SK-N-SH (cell line): Measurements from ENCODE around the gene NR5A1. TPM values are rescaled to one million over a fixed set of nuclear protein-coding genes. Genes with fewer than 3 reads are reported as not detected.

Experiments
- CTCF ChIA-PET: fragments of 300-600, 350-600 bp; formaldehyde crosslinking; extraction: SDS; loops from one replicate; lab custom pipeline; 2021; lab: Yijun Ruan, JAX
- POLR2A ChIA-PET: fragments of 350-600 bp; sonication (Branson Sonifier 250); formaldehyde crosslinking; extraction: SDS; loops from one replicate; lab custom pipeline; 2020; ENCODE audit warnings: antibody characterized with exemption, inconsistent platforms; lab: Yijun Ruan, JAX
- DNase-seq: peaks from one replicate; pipeline ENCODE4 v3.0.0; 2012
- H2AFZ ChIP-seq: fragments of 200-600 bp; sonication (generic); 2 replicates; pipeline ENCODE4 v1.8.1; 2016; ENCODE audit warnings: antibody characterized with exemption, mild to moderate bottlenecking, low read depth
- H3F3A ChIP-seq: fragments of 200-600 bp; sonication (generic); replicated peaks from 2 replicates; pipeline ENCODE3; 2016; ENCODE audit warnings: antibody characterized with exemption, mild to moderate bottlenecking; ENCODE audit not compliant: insufficient read depth
- H3K27ac ChIP-seq, 2 experiments: fragments of 200-500 bp in 1 of 2; fragments of 200-600 bp in 1 of 2; sonication (Bioruptor generic) in 1 of 2; sonication (generic), shearing (Covaris generic) in 1 of 2; 2 replicates each; pipeline versions ENCODE4 v1.5.1 to v1.6.1; 2014 to 2016; ENCODE audit warnings: low read depth in 2 of 2, inconsistent platforms in 1 of 2, low read length in 1 of 2, mild to moderate bottlenecking in 1 of 2, mixed read lengths in 1 of 2
- H3K27me3 ChIP-seq: fragments of 200-600 bp; sonication (generic), shearing (Covaris generic); 2 replicates; pipeline ENCODE4 v1.6.1; 2016; ENCODE audit warnings: mixed run types; ENCODE audit not compliant: insufficient read depth
- H3K36me3 ChIP-seq, 2 experiments: fragments of 200-500 bp in 1 of 2; fragments of 200-600 bp in 1 of 2; sonication (Bioruptor generic) in 1 of 2; sonication (generic) in 1 of 2; replicated peaks in 1 of 2; 2 replicates each; pipeline versions ENCODE3 to v1.5.1; 2014 to 2016; ENCODE audit warnings: low read length in 1 of 2, mild to moderate bottlenecking in 1 of 2; ENCODE audit not compliant: insufficient read depth in 2 of 2, control insufficient read depth in 1 of 2
- H3K4me1 ChIP-seq, 2 experiments: fragments of 200-500 bp in 1 of 2; fragments of 200-600 bp in 1 of 2; sonication (Bioruptor generic) in 1 of 2; sonication (generic), shearing (Covaris generic) in 1 of 2; 2 replicates each; pipeline versions ENCODE4 v1.5.1 to v1.6.1; 2014 to 2016; ENCODE audit warnings: low read depth in 1 of 2, low read length in 1 of 2, mixed run types in 1 of 2; ENCODE audit not compliant: insufficient read depth in 2 of 2, control insufficient read depth in 1 of 2
- H3K4me2 ChIP-seq: fragments of 200-600 bp; sonication (generic), shearing (Covaris generic); 2 replicates; pipeline ENCODE4 v1.6.1; 2017; ENCODE audit warnings: mixed run types
- H3K4me3 ChIP-seq, 2 experiments: fragments of 200-500 bp in 1 of 2; fragments of 200-600 bp in 1 of 2; sonication (Bioruptor generic) in 1 of 2; sonication (generic), shearing (Covaris generic) in 1 of 2; 2 replicates each; pipeline versions ENCODE4 v1.5.1 to v1.8.1; 2014 to 2016; ENCODE audit warnings: low read depth in 2 of 2, inconsistent platforms in 1 of 2, low read length in 1 of 2, mild to moderate bottlenecking in 1 of 2, mixed read lengths in 1 of 2, moderate library complexity in 1 of 2
- H3K79me2 ChIP-seq: fragments of 200-600 bp; sonication (generic); 2 replicates; pipeline ENCODE4 v1.8.1; 2017; ENCODE audit warnings: mild to moderate bottlenecking; ENCODE audit not compliant: insufficient read depth
- H3K9ac ChIP-seq: fragments of 200-600 bp; sonication (generic); 2 replicates; pipeline ENCODE4 v1.6.1; 2017; ENCODE audit warnings: mixed run types
- H3K9me2 ChIP-seq: fragments of 200-600 bp; sonication (generic); 2 replicates; pipeline ENCODE4 v1.6.1; 2017; ENCODE audit warnings: mixed run types
- H3K9me3 ChIP-seq: fragments of 200-600 bp; sonication (generic); 2 replicates; pipeline ENCODE4 v1.6.1; 2017; ENCODE audit warnings: mixed run types, mild to moderate bottlenecking, moderate library complexity
- H4K20me1 ChIP-seq: fragments of 200-600 bp; sonication (generic); 2 replicates; pipeline ENCODE4 v1.6.1; 2017; ENCODE audit warnings: mild to moderate bottlenecking, mixed run types; ENCODE audit not compliant: insufficient read depth
- FOXJ3 ChIP-seq: sonication (generic); formaldehyde crosslinking; IDR thresholded peaks from 2 replicates; pipeline ENCODE4 v1.5.1; 2020; ENCODE audit warnings: mild to moderate bottlenecking, missing genetic modification reagents
- GABPA ChIP-seq: IDR thresholded peaks from 2 replicates; pipeline ENCODE4 v1.4.0; 2012; ENCODE audit warnings: low read depth, mild to moderate bottlenecking
- MEF2A ChIP-seq: IDR thresholded peaks from 2 replicates; pipeline ENCODE4 v1.4.0; 2012; ENCODE audit warnings: low read depth, borderline replicate concordance
- NRF1 ChIP-seq: IDR thresholded peaks from 2 replicates; pipeline ENCODE4 v1.6.1; 2012; ENCODE audit warnings: low read depth, mild to moderate bottlenecking, low read length
- REST ChIP-seq: IDR thresholded peaks from 2 replicates; pipeline ENCODE4 v1.6.1; 2012; ENCODE audit warnings: mild to moderate bottlenecking, low read depth, low read length, moderate library complexity
- RXRA ChIP-seq: IDR thresholded peaks from 2 replicates; pipeline ENCODE4 v1.4.0; 2012; ENCODE audit warnings: low read depth, mild to moderate bottlenecking, borderline replicate concordance
- SMC3 ChIP-seq: IDR thresholded peaks from 2 replicates; pipeline ENCODE4 v1.6.1; 2012; ENCODE audit warnings: low read depth, low read length, improper control_type of control experiment
- TCF12 ChIP-seq: IDR thresholded peaks from 2 replicates; pipeline ENCODE4 v1.4.0; 2012
- YY1 ChIP-seq: IDR thresholded peaks from 2 replicates; pipeline ENCODE4 v1.4.0; 2012; ENCODE audit warnings: low read depth, mild to moderate bottlenecking
- WGBS: methylation state at CpG from one replicate; pipeline ENCODE4 v1.1.6; 2017; ENCODE audit warnings: low lambda C conversion rate; 5-methylcytosine and 5-hydroxymethylcytosine counted together
- polyA plus RNA-seq, 3 experiments: library from polyadenylated mRNA; depleted of rRNA; stranded (reverse); fragments of >200 nt; gene quantifications; 2 replicates each; pipeline ENCODE4 v1.2.3, GENCODE V29; 2012
- TF ChIP-seq, protein P1 (sequence below): IDR thresholded peaks from 2 replicates; pipeline ENCODE4 v1.4.0; 2012; ENCODE audit warnings: low read depth
- TF ChIP-seq, protein P2 (sequence below): IDR thresholded peaks from 2 replicates; pipeline ENCODE4; 2012
- TF ChIP-seq, protein P3 (sequence below): IDR thresholded peaks from 2 replicates; pipeline ENCODE4 v1.4.0; 2012; ENCODE audit warnings: low read depth, borderline replicate concordance

Gene NR5A1
- polyA plus RNA-seq, 1 of the 3 experiments (the other 2 are of a cell fraction), result not detected

- WGBS, result 95% methylated on average over 7 of the region's 7 CpGs
Observed at GRCh38 chr9:124518116-124518515, 10.9 kb upstream of the NR5A1 start.

GRCh38 chr9:124517600-124517999, 10.4 kb upstream of the NR5A1 start:
- H3F3A ChIP-seq, result no peaks in the 10 kb centered on the region
- H3K36me3 ChIP-seq, result no peaks in the 10 kb centered on the region
- no peak for DNase-seq
- POLR2A ChIA-PET, result no interaction called here
- no peak overlapping the region for H2AFZ ChIP-seq
- H3K79me2 ChIP-seq, result no peaks in the 10 kb centered on the region
- no peaks in the 10 kb centered on the region for H3K9me3 ChIP-seq
- no peaks in the 10 kb centered on the region for H3K9me2 ChIP-seq
- H3K4me1 ChIP-seq, result peaks cover 0 to 16% of the 10 kb centered on the region in 2 experiments; a peak in 1 of 4 replicates
- TF ChIP-seq REST (no peak), NRF1 (no peak), TCF12 (no peak), FOXJ3 (no peak), RXRA (no peak), SMC3 (no peak), YY1 (no peak), GABPA (no peak), MEF2A (no peak)
- TF ChIP-seq, protein P1, sequence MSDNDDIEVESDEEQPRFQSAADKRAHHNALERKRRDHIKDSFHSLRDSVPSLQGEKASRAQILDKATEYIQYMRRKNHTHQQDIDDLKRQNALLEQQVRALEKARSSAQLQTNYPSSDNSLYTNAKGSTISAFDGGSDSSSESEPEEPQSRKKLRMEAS, result no peak
- TF ChIP-seq, protein P2, sequence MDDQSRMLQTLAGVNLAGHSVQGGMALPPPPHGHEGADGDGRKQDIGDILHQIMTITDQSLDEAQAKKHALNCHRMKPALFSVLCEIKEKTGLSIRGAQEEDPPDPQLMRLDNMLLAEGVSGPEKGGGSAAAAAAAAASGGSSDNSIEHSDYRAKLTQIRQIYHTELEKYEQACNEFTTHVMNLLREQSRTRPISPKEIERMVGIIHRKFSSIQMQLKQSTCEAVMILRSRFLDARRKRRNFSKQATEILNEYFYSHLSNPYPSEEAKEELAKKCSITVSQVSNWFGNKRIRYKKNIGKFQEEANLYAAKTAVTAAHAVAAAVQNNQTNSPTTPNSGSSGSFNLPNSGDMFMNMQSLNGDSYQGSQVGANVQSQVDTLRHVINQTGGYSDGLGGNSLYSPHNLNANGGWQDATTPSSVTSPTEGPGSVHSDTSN, result no peak
- TF ChIP-seq, all 33 proteins: peak for 0
- WGBS, result 82% methylated on average over 5 of the region's 5 CpGs
- CTCF ChIA-PET, result interaction anchor here (0.8 to 1.2 kb wide), 3 partner anchors 18 to 254 kb away, joined by 3 read pairs; partner anchors contain the start of gene NR6A1
- H4K20me1 ChIP-seq, result no peaks in the 10 kb centered on the region
- H3K9ac ChIP-seq, result no peak overlapping the region
- no peak overlapping the region for H3K27ac ChIP-seq
- no peaks in the 10 kb centered on the region for H3K27me3 ChIP-seq
- H3K4me3 ChIP-seq, result no peak overlapping the region
- H3K4me2 ChIP-seq, result no peak overlapping the region

More at GRCh38 chr9:124518116-124518515, 10.9 kb upstream of the NR5A1 start:
- Histone ChIP-seq H2AFZ (no peak overlapping the region), H3K9me2 (no peaks in the 10 kb centered on the region), H3K27ac (no peak overlapping the region), H3F3A (no peaks in the 10 kb centered on the region), H3K27me3 (no peaks in the 10 kb centered on the region), H3K9ac (no peak overlapping the region), H4K20me1 (no peaks in the 10 kb centered on the region), H3K4me2 (no peak overlapping the region), H3K36me3 (no peaks in the 10 kb centered on the region), H3K9me3 (no peaks in the 10 kb centered on the region), H3K4me1 (peaks cover 0 to 11% of the 10 kb centered on the region in 2 experiments; a peak in 1 of 4 replicates), H3K4me3 (no peak overlapping the region), H3K79me2 (no peaks in the 10 kb centered on the region)
- DNase-seq, result no peak
- TF ChIP-seq, protein P3, sequence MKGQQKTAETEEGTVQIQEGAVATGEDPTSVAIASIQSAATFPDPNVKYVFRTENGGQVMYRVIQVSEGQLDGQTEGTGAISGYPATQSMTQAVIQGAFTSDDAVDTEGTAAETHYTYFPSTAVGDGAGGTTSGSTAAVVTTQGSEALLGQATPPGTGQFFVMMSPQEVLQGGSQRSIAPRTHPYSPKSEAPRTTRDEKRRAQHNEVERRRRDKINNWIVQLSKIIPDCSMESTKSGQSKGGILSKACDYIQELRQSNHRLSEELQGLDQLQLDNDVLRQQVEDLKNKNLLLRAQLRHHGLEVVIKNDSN, result no peak
- TF ChIP-seq MEF2A, result no peak
- ChIA-PET POLR2A (no interaction called here), CTCF (interaction anchor here (0.8 to 1.1 kb wide), 2 partner anchors 24 to 253 kb away, joined by 3 read pairs; partner anchors contain the start of gene NR6A1)
